ENCODE results near the gene MLXIP. TPM values are rescaled to one million over a fixed set of nuclear protein-coding genes. Genes with fewer than 3 reads are reported as not detected.

Gene MLXIP
- total and polyA plus RNA-seq, 2 donors from 2014 or later = 10.9 to 67.6 TPM

GRCh38 chr12:122061253-122061652, 17.3 kb upstream of the MLXIP start:
- H3K27me3 ChIP-seq (ENCODE audit: control insufficient read depth, insufficient read depth, low read length) = no peaks in the 10 kb centered on the region
- intact Hi-C loops (cut with DNase I) = loop anchor here (5.0 kb wide), 1 partner anchor 51 kb away; no protein-coding TSS in a partner anchor
- no peak for FAIRE-seq
- no peaks in the 10 kb centered on the region for H3K9me3 ChIP-seq (ENCODE audit: control insufficient read depth in 2 of 3, insufficient read depth in 1 of 3, low read length in 3 of 3)
- H3K27ac ChIP-seq (ENCODE audit: low read depth in 2 of 2, low read length in 2 of 2) = no peak overlapping the region
- DNase-seq = no peak
- no peak overlapping the region for H3K4me3 ChIP-seq (ENCODE audit: low read length in 3 of 3)
- H3K9ac ChIP-seq (ENCODE audit: low read length in 3 of 3) = no peak overlapping the region
- peaks cover 2 to 15% (median 5%) of the 10 kb centered on the region in 3 donors for H3K36me3 ChIP-seq (ENCODE audit: control insufficient read depth in 2 of 3, insufficient read depth in 3 of 3, low read length in 3 of 3)
- H3K4me1 ChIP-seq (ENCODE audit: control insufficient read depth in 2 of 3, insufficient read depth in 2 of 3, low read depth in 1 of 3, low read length in 3 of 3) = peaks cover 11 to 38% (median 36%) of the 10 kb centered on the region in 3 donors
- TF ChIP-seq, protein P1, sequence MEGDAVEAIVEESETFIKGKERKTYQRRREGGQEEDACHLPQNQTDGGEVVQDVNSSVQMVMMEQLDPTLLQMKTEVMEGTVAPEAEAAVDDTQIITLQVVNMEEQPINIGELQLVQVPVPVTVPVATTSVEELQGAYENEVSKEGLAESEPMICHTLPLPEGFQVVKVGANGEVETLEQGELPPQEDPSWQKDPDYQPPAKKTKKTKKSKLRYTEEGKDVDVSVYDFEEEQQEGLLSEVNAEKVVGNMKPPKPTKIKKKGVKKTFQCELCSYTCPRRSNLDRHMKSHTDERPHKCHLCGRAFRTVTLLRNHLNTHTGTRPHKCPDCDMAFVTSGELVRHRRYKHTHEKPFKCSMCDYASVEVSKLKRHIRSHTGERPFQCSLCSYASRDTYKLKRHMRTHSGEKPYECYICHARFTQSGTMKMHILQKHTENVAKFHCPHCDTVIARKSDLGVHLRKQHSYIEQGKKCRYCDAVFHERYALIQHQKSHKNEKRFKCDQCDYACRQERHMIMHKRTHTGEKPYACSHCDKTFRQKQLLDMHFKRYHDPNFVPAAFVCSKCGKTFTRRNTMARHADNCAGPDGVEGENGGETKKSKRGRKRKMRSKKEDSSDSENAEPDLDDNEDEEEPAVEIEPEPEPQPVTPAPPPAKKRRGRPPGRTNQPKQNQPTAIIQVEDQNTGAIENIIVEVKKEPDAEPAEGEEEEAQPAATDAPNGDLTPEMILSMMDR (IDR thresholded peaks at IDR 0.05; ENCODE audit: borderline replicate concordance, extremely low read depth, insufficient read depth) = no peak

DNA sequence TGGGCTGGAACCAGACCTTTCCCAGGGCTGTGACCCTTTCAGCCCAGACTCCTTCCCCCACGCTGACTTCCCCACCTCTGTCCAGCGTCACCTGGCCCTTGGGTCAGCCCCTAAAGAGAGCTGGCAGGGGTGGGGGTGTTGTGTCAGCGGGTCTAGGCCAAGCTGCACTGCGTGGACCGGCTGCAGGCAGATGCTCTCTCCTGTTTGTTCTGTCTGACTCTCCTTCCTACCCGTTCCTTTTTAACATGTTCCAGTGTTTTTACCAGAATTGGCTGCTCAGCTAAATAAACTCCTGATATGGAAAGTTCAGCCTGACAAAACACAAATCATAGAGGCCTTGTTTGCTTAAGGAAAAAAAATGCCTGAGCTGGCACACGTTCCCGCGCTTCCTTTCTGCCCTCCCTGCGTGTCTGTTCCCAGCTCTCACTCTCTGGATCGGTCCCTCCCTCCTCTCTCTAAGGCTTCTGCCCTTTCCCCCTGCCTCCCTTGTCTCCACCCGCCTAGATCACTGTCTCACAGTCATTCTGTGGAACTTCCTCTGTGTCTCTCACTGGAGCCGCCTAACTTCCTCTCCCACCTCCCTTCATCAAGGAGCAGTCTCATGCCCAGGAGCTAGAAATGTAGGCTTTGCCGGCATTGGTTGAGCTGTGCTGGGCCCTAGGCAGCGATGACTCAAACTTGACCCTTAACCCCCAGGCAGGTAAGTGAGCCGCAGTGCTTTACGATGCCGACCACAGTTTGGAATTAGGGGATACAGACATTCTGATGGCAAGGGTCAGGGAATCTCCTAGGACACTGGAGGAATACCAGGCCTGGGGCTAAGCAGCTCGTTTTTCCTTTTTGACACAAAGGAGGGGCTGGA, 15.5 kb upstream of the MLXIP start:
- no peaks in the 10 kb centered on the region for H3K27me3 ChIP-seq (ENCODE audit: control insufficient read depth, insufficient read depth, low read length)
- TF ChIP-seq, protein P1 (IDR thresholded peaks at IDR 0.05; ENCODE audit: borderline replicate concordance, extremely low read depth, insufficient read depth) = no peak
- FAIRE-seq (no peak), DNase-seq (peak; percentile 74 to 90 (median 88))
- H3K9ac ChIP-seq (ENCODE audit: low read length in 3 of 3) = peak overlapping the region in 1 of 3 donors; percentile 21
- no peaks in the 10 kb centered on the region for H3K9me3 ChIP-seq (ENCODE audit: control insufficient read depth in 2 of 3, insufficient read depth in 1 of 3, low read length in 3 of 3)
- H3K4me1 ChIP-seq (ENCODE audit: control insufficient read depth in 2 of 3, insufficient read depth in 2 of 3, low read depth in 1 of 3, low read length in 3 of 3) = peaks cover 11 to 38% (median 36%) of the 10 kb centered on the region in 3 donors
- H3K27ac ChIP-seq (ENCODE audit: low read depth in 2 of 2, low read length in 2 of 2) = peak overlapping the region; percentile 68 to 83
- peak overlapping the region; percentile 11 to 30 (median 26) for H3K4me3 ChIP-seq (ENCODE audit: low read length in 3 of 3)
- H3K36me3 ChIP-seq (ENCODE audit: control insufficient read depth in 2 of 3, insufficient read depth in 3 of 3, low read length in 3 of 3) = peaks cover 2 to 8% (median 3%) of the 10 kb centered on the region in 3 donors
- intact Hi-C loops (cut with DNase I) = loop anchor here (5.0 kb wide), 1 partner anchor 49 kb away; no protein-coding TSS in a partner anchor

- H3K4me3 ChIP-seq (ENCODE audit: low read length in 3 of 3) = peak overlapping the region in 1 of 3 donors; percentile 11
- no peaks in the 10 kb centered on the region for H3K9me3 ChIP-seq (ENCODE audit: control insufficient read depth in 2 of 3, insufficient read depth in 1 of 3, low read length in 3 of 3)
- intact Hi-C loops (cut with DNase I) = loop anchor here (5.0 kb wide), 1 partner anchor 49 kb away; no protein-coding TSS in a partner anchor
- FAIRE-seq (no peak), DNase-seq (peak in 1 of 5 donors; percentile 73)
- TF ChIP-seq, protein P1 (IDR thresholded peaks at IDR 0.05; ENCODE audit: borderline replicate concordance, extremely low read depth, insufficient read depth) = no peak
- H3K9ac ChIP-seq (ENCODE audit: low read length in 3 of 3) = peak overlapping the region in 1 of 3 donors; percentile 21
- peak overlapping the region; percentile 68 to 83 for H3K27ac ChIP-seq (ENCODE audit: low read depth in 2 of 2, low read length in 2 of 2)
- H3K36me3 ChIP-seq (ENCODE audit: control insufficient read depth in 2 of 3, insufficient read depth in 3 of 3, low read length in 3 of 3) = peaks cover 2 to 8% (median 3%) of the 10 kb centered on the region in 3 donors
- H3K27me3 ChIP-seq (ENCODE audit: control insufficient read depth, insufficient read depth, low read length) = no peaks in the 10 kb centered on the region
- H3K4me1 ChIP-seq (ENCODE audit: control insufficient read depth in 2 of 3, insufficient read depth in 2 of 3, low read depth in 1 of 3, low read length in 3 of 3) = peaks cover 11 to 38% (median 36%) of the 10 kb centered on the region in 3 donors
Observed at GRCh38 chr12:122063694-122064024, 14.9 kb upstream of the MLXIP start.
